HEK293T (cell line): Measurements from ENCODE around the gene CFAP47.

Source experiments
- L3MBTL2 ChIP-seq: fragments of 450-650 bp; conservative IDR thresholded peaks from 2 replicates; pipeline ENCODE4 v1.6.1; 2016; ENCODE audit warnings: mild to moderate bottlenecking
- SP1 ChIP-seq: fragments of 450-650 bp; IDR thresholded peaks from 2 replicates; pipeline ENCODE4 v1.6.1; 2017

DNA sequence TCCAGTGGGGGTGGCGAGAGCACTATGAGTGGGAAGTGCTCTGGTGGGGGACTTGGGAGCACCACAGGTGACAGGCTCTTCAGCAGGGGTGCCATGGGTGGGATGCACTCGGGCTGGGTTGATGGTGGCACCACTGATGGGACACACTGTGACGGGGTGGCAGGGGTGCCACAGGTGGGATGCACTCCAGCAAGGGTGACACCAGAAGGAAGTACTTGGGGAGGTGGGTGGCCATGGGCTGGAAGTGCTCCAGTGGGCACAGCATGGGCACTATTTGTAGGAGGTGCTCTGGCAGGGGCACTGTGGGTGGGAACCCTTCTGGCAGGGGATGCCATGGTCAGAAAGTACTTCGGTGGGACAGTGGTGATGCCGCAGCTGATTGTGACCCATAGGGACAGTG is 346.6 kb downstream of the CFAP47 start:
- TF ChIP-seq L3MBTL2 = no peak
- no peak for TF ChIP-seq SP1
